Smooth muscle cell (in vitro differentiated cells): ENCODE results near the gene MSI2. TPM values are rescaled to one million over a fixed set of nuclear protein-coding genes. Genes with fewer than 3 reads are reported as not detected.

Experiments
- DNase-seq: peaks from one replicate; lab custom pipeline; 2025; ENCODE audit not compliant: unreplicated experiment; lab: John Stamatoyannopoulos, UW
- H2AFZ ChIP-seq: fragments of 200-600 bp; sonication (generic); 2 replicates; pipeline ENCODE4 v1.6.0; 2016; ENCODE audit warnings: antibody characterized with exemption, low read depth, mild to moderate bottlenecking
- H3F3A ChIP-seq: fragments of 200-600 bp; sonication (generic); 2 replicates; pipeline ENCODE4 v1.6.0; 2017; ENCODE audit warnings: antibody characterized with exemption, low read depth
- H3K27ac ChIP-seq: fragments of 200-600 bp; sonication (generic); 2 replicates; pipeline ENCODE4 v1.5.1; 2016; ENCODE audit warnings: low read depth, mild to moderate bottlenecking
- H3K27me3 ChIP-seq: fragments of 200-600 bp; sonication (generic); 2 replicates; pipeline ENCODE4 v1.6.1; 2016; ENCODE audit warnings: low read depth, mild to moderate bottlenecking
- H3K36me3 ChIP-seq: fragments of 200-600 bp; sonication (generic); 2 replicates; pipeline ENCODE4 v1.5.1; 2016; ENCODE audit warnings: low read depth
- H3K4me1 ChIP-seq: fragments of 200-600 bp; sonication (generic); 2 replicates; pipeline ENCODE4 v1.5.1; 2016; ENCODE audit warnings: low read depth
- H3K4me2 ChIP-seq: fragments of 200-600 bp; sonication (generic); 2 replicates; pipeline ENCODE4 v1.6.0; 2016; ENCODE audit warnings: mild to moderate bottlenecking
- H3K4me3 ChIP-seq: fragments of 200-600 bp; sonication (generic); 2 replicates; pipeline ENCODE4 v1.5.1; 2016; ENCODE audit warnings: mild to moderate bottlenecking
- H3K79me2 ChIP-seq: fragments of 200-600 bp; sonication (generic); 2 replicates; pipeline ENCODE4 v1.6.0; 2016; ENCODE audit warnings: low read depth, mild to moderate bottlenecking
- H3K9ac ChIP-seq: fragments of 200-600 bp; sonication (generic); 2 replicates; pipeline ENCODE4 v1.6.0; 2016; ENCODE audit warnings: low read depth
- H3K9me3 ChIP-seq: fragments of 200-600 bp; sonication (generic); replicated peaks from 2 replicates; pipeline ENCODE4 v1.5.1; 2016; ENCODE audit warnings: low read depth
- H4K20me1 ChIP-seq: fragments of 200-600 bp; sonication (generic); 2 replicates; pipeline ENCODE4 v1.6.0; 2016; ENCODE audit warnings: low read depth
- WGBS: methylation state at CpG from one replicate; pipeline ENCODE4 v1.1.7; 2016; ENCODE audit warnings: low lambda C conversion rate; 5-methylcytosine and 5-hydroxymethylcytosine counted together
- polyA plus RNA-seq: library from polyadenylated mRNA; unstranded; fragments of >200 nt; fragmentation: Nextera tagmentation; extraction: Ambion mirVana; gene quantifications from 2 replicates; pipeline ENCODE4 v1.2.1, GENCODE V29; 2016
- total RNA-seq: library from RNA; depleted of rRNA; stranded (reverse); fragments of >200 nt; gene quantifications from 2 replicates; pipeline ENCODE4 v1.2.3, GENCODE V29; 2014
- TF ChIP-seq, protein P1 (sequence below): fragments of 200-600 bp; sonication (generic); IDR thresholded peaks from 2 replicates; pipeline ENCODE4 v1.5.1; 2017; ENCODE audit warnings: borderline replicate concordance, mild to moderate bottlenecking, antibody characterized with exemption; ENCODE audit not compliant: insufficient read depth, poor library complexity, severe bottlenecking

MSI2 gene
- total and polyA plus RNA-seq, 2 experiments from 2014 or later, result 5.7 to 36.5 TPM

DNA sequence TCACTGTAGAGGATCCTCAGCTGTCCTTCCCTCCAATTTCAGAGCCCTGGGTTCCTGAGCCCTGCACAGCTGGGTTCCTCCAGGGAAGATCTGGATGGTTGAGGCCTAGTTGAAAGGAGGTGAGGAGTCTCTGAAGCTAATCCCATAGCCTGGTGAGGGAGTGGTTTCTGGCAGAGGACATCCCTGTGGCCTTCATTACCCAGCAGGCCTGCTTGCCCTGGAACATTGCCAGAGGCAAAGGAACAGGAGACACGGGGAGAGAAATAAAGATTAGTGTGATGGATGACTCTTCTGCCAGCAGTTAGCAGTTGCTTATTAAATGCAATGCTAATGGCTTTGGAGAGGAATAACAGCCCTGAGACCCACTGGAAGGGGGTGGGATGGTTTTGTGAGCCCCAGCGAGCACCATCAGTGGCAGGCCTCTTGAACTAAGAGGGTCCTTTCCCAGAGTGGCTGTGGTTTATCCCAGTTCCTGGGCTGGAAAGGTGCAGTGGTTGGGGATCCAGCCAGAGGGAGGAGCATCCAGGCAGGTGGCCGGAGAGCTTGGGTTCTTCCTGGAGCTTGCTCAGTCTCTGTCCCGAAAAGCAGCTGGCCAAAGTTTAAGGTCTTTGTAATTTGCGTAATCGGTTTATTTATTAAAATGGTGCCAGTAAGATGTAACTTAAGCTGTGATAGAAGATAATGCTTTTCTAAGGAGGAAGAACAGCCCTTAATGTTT is 279.1 kb downstream of the MSI2 start:
- H3K27ac ChIP-seq, result no peak overlapping the region
- no peaks in the 10 kb centered on the region for H3K9me3 ChIP-seq
- no peaks in the 10 kb centered on the region for H3K36me3 ChIP-seq
- no peak overlapping the region for H2AFZ ChIP-seq
- H3K4me1 ChIP-seq, result peaks cover 38% of the 10 kb centered on the region
- TF ChIP-seq, protein P1, sequence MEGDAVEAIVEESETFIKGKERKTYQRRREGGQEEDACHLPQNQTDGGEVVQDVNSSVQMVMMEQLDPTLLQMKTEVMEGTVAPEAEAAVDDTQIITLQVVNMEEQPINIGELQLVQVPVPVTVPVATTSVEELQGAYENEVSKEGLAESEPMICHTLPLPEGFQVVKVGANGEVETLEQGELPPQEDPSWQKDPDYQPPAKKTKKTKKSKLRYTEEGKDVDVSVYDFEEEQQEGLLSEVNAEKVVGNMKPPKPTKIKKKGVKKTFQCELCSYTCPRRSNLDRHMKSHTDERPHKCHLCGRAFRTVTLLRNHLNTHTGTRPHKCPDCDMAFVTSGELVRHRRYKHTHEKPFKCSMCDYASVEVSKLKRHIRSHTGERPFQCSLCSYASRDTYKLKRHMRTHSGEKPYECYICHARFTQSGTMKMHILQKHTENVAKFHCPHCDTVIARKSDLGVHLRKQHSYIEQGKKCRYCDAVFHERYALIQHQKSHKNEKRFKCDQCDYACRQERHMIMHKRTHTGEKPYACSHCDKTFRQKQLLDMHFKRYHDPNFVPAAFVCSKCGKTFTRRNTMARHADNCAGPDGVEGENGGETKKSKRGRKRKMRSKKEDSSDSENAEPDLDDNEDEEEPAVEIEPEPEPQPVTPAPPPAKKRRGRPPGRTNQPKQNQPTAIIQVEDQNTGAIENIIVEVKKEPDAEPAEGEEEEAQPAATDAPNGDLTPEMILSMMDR, result no peak
- no peaks in the 10 kb centered on the region for H4K20me1 ChIP-seq
- H3F3A ChIP-seq, result peaks cover 8% of the 10 kb centered on the region
- no peak overlapping the region for H3K9ac ChIP-seq
- H3K4me2 ChIP-seq, result no peak overlapping the region
- H3K27me3 ChIP-seq, result no peaks in the 10 kb centered on the region
- H3K4me3 ChIP-seq, result no peak overlapping the region
- DNase-seq, result no peak
- WGBS, result 68% methylated on average over 6 of the region's 6 CpGs
- no peaks in the 10 kb centered on the region for H3K79me2 ChIP-seq

DNA sequence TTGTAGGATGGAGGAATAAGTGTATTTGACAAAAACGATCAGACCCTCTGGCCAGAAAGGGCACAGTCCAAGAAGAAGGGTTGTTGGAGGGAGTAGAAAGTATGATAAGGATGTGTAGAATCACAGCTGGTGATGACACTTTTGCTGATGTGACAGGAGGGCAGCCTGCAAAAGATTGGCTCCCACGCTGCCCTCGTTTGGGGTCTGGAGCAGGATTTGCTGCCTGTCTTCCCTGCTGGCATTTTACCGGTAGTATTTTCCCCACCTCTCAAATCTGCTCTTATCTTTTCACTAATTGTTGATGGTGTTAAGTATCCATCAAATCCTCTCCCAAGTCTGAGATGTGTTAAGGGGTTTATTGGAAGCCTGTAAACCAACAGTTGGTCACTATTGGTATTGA is 280.0 kb downstream of the MSI2 start:
- no peak overlapping the region for H3K4me2 ChIP-seq
- H3K36me3 ChIP-seq, result no peaks in the 10 kb centered on the region
- TF ChIP-seq, protein P1, result no peak
- DNase-seq, result no peak
- no peak overlapping the region for H3K9ac ChIP-seq
- no peak overlapping the region for H2AFZ ChIP-seq
- H3K79me2 ChIP-seq, result no peaks in the 10 kb centered on the region
- peaks cover 40% of the 10 kb centered on the region for H3K4me1 ChIP-seq
- H3K27ac ChIP-seq, result no peak overlapping the region
- no peak overlapping the region for H3K4me3 ChIP-seq
- H3K9me3 ChIP-seq, result no peaks in the 10 kb centered on the region
- H3F3A ChIP-seq, result peaks cover 14% of the 10 kb centered on the region
- 53% methylated on average over 4 of the region's 4 CpGs for WGBS
- H3K27me3 ChIP-seq, result no peaks in the 10 kb centered on the region
- no peaks in the 10 kb centered on the region for H4K20me1 ChIP-seq

DNA sequence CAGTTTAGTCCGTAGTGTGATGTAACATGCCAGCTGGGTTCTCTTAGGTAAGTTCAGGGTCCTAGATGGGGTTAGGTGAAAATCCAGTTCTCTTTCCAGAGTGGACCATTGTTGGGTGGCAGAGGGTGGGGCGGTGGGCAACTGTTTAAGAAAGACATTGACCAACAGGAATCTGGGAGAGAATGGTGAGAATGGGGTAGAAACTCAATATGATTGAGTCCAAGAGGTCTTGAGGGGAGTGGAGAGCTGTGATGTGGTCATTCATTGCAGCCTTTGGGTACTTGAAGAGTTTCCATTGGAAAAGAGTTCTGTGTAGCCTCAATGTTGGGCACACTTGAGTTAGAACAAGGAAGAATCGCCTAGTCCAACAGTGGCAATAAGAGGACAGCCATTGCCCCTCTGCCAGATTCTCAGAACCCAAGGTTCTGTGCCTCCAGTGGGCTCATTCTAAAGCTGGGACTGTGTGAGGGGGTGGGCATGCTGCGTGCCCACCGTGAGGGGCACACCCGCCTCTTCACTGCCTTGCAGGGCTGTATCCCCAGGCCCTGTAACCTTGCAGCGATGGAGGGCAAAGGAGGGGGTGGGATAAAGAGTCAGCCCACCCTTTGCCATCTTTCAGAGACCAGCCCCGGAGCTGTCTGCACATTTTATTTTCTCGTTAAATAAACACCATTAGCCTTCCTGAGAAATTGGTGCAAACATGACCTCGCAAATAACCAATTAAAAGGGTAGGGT is 280.6 kb downstream of the MSI2 start:
- H3K9ac ChIP-seq, result no peak overlapping the region
- 93% methylated on average over 10 of the region's 10 CpGs for WGBS
- H3K27ac ChIP-seq, result no peak overlapping the region
- no peaks in the 10 kb centered on the region for H3K36me3 ChIP-seq
- peaks cover 44% of the 10 kb centered on the region for H3K4me1 ChIP-seq
- TF ChIP-seq, protein P1, result no peak
- H3K4me3 ChIP-seq, result no peak overlapping the region
- H3K4me2 ChIP-seq, result no peak overlapping the region
- no peaks in the 10 kb centered on the region for H3K9me3 ChIP-seq
- no peaks in the 10 kb centered on the region for H3K27me3 ChIP-seq
- H2AFZ ChIP-seq, result no peak overlapping the region
- H3K79me2 ChIP-seq, result no peaks in the 10 kb centered on the region
- no peak for DNase-seq
- H4K20me1 ChIP-seq, result no peaks in the 10 kb centered on the region
- H3F3A ChIP-seq, result peaks cover 18% of the 10 kb centered on the region
